Pons (tissue), 1 donor: ENCODE data around the gene HYAL2.
"Not testable (repeated sequence)": the region's sequence is repeated elsewhere in the genome, so short reads cannot be mapped to it uniquely, and the experiment has no call there.

ENCODE experiments used
- DNase-seq: peaks from one replicate; pipeline ENCODE4 v3.0.0-alpha.2; 2016; ENCODE audit warnings: low spot score

Gene HYAL2

GRCh38 chr3:50292159-50293078, 30.1 kb downstream of the HYAL2 start, which contains the start of gene IFRD2:
Gene IFRD2 (minus strand): TSS chr3:50292429. CDS start chr3:50292274, 155 bp downstream.
- DNase-seq, result peak; percentile 97

- no peak for DNase-seq
These were observed 32.3 kb downstream of the HYAL2 start for GRCh38 chr3:50290161-50290641.

GRCh38 chr3:50289130-50289529, 33.4 kb downstream of the HYAL2 start:
- no peak for DNase-seq

- DNase-seq, result no peak
These were observed 34.0 kb downstream of the HYAL2 start for GRCh38 chr3:50288387-50289007.

- no peak for DNase-seq
These were observed 35.3 kb downstream of the HYAL2 start for GRCh38 chr3:50287262-50287661.

GRCh38 chr3:50286322-50287227, 36.0 kb downstream of the HYAL2 start:
- DNase-seq, result no peak

- DNase-seq, result not testable (repeated sequence)
These were observed 38.4 kb downstream of the HYAL2 start for GRCh38 chr3:50284121-50284520.

GRCh38 chr3:50279255-50280016, 43.1 kb downstream of the HYAL2 start:
- DNase-seq, result no peak

- no peak for DNase-seq
These were observed 43.7 kb downstream of the HYAL2 start, which contains the start of gene LSMEM2 for GRCh38 chr3:50278880-50279224. Gene LSMEM2 (plus strand): TSS chr3:50279087. CDS start chr3:50279114, 27 bp downstream.

GRCh38 chr3:50278123-50278879, 44.2 kb downstream of the HYAL2 start:
- peak; percentile 91 for DNase-seq

GRCh38 chr3:50276762-50277101, 45.8 kb downstream of the HYAL2 start:
- DNase-seq, result no peak

GRCh38 chr3:50275996-50276761, 46.4 kb downstream of the HYAL2 start:
- no peak for DNase-seq

- no peak for DNase-seq
These were observed 47.2 kb downstream of the HYAL2 start for GRCh38 chr3:50275141-50275995.

- DNase-seq, result no peak
These were observed 48.0 kb downstream of the HYAL2 start for GRCh38 chr3:50274371-50275104.

- DNase-seq, result no peak
These were observed 48.9 kb downstream of the HYAL2 start for GRCh38 chr3:50273689-50274065.

GRCh38 chr3:50272911-50273688, 49.4 kb downstream of the HYAL2 start:
- DNase-seq, result peak; percentile 87

- DNase-seq, result not testable (repeated sequence)
These were observed 50.0 kb downstream of the HYAL2 start for GRCh38 chr3:50272538-50272910.
